Fibroblast of lung (primary cell): ENCODE results near the gene TEX2.

Experiments used
- EZH2 ChIP-seq: IDR thresholded peaks from 2 replicates; pipeline ENCODE4 v1.5.1; 2012; ENCODE audit warnings: low read length, control low read depth, mild to moderate bottlenecking; ENCODE audit errors: missing control alignments
- TF ChIP-seq, protein P1 (sequence below), 2 donors: IDR thresholded peaks in 1 of 2; conservative IDR thresholded peaks in 1 of 2; 1 replicate in 1 of 2; 2 replicates in 1 of 2; pipeline ENCODE4 v1.5.1; 2011 to 2012; ENCODE audit warnings: low read length in 2 of 2, control low read depth in 1 of 2, inconsistent platforms in 1 of 2, low read depth in 1 of 2, mild to moderate bottlenecking in 1 of 2

- TF ChIP-seq, protein P1, sequence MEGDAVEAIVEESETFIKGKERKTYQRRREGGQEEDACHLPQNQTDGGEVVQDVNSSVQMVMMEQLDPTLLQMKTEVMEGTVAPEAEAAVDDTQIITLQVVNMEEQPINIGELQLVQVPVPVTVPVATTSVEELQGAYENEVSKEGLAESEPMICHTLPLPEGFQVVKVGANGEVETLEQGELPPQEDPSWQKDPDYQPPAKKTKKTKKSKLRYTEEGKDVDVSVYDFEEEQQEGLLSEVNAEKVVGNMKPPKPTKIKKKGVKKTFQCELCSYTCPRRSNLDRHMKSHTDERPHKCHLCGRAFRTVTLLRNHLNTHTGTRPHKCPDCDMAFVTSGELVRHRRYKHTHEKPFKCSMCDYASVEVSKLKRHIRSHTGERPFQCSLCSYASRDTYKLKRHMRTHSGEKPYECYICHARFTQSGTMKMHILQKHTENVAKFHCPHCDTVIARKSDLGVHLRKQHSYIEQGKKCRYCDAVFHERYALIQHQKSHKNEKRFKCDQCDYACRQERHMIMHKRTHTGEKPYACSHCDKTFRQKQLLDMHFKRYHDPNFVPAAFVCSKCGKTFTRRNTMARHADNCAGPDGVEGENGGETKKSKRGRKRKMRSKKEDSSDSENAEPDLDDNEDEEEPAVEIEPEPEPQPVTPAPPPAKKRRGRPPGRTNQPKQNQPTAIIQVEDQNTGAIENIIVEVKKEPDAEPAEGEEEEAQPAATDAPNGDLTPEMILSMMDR (conservative IDR thresholded peaks at IDR 0.05 in 1 of 2, IDR thresholded peaks at IDR 0.05 in 1 of 2; ENCODE audit: low read depth in 1 of 2, low read length in 2 of 2) = no peak
- TF ChIP-seq EZH2 = no peak
Measured at GRCh38 chr17:64187093-64187895, 75.8 kb downstream of the TEX2 start.
